ENCODE measurements around the gene ANO4. TPM values are rescaled to one million over a fixed set of nuclear protein-coding genes. Genes with fewer than 3 reads are reported as not detected.

The ANO4 gene
- total RNA-seq, 1 donor from 2014 or later: 0.74 TPM

DNA sequence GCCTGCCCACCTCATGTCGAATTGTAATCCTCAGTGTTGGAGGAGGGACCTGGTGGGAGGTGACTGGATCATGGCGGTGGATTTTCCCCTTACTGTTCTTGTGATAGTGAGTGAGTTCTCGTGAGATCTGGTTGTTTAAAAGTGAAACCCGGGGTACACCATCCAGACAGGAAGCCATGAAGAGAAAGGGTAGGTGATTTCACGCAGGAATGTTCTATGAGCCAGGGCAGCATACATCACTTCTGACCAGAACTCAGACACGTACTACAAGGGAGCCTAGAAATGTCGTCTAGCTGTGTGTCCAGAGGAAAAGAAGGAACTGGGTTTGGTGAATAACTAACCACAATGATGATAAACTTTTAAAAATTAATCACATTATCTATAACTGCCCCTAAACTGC lies 80.6 kb downstream of the ANO4 start:
- no peak for TF ChIP-seq POLR2A (IDR thresholded peaks at IDR 0.05)
- TF ChIP-seq POLR2AphosphoS5 (IDR thresholded peaks at IDR 0.05; ENCODE audit: insufficient read depth in 1 of 2, low read depth in 1 of 2): no peak
- TF ChIP-seq, protein P1, sequence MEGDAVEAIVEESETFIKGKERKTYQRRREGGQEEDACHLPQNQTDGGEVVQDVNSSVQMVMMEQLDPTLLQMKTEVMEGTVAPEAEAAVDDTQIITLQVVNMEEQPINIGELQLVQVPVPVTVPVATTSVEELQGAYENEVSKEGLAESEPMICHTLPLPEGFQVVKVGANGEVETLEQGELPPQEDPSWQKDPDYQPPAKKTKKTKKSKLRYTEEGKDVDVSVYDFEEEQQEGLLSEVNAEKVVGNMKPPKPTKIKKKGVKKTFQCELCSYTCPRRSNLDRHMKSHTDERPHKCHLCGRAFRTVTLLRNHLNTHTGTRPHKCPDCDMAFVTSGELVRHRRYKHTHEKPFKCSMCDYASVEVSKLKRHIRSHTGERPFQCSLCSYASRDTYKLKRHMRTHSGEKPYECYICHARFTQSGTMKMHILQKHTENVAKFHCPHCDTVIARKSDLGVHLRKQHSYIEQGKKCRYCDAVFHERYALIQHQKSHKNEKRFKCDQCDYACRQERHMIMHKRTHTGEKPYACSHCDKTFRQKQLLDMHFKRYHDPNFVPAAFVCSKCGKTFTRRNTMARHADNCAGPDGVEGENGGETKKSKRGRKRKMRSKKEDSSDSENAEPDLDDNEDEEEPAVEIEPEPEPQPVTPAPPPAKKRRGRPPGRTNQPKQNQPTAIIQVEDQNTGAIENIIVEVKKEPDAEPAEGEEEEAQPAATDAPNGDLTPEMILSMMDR (IDR thresholded peaks at IDR 0.05): no peak
- H3K9me3 ChIP-seq: no peaks in the 10 kb centered on the region
- no peak overlapping the region for H3K4me3 ChIP-seq
- DNase-seq (ENCODE audit: extremely low spot score in 2 of 2): no peak
- H3K27ac ChIP-seq: no peak overlapping the region
- H3K4me1 ChIP-seq: no peaks in the 10 kb centered on the region
- H3K27me3 ChIP-seq: no peaks in the 10 kb centered on the region
- H3K36me3 ChIP-seq: no peaks in the 10 kb centered on the region
- intact Hi-C loops (cut with DNase I): no loop called here

DNA sequence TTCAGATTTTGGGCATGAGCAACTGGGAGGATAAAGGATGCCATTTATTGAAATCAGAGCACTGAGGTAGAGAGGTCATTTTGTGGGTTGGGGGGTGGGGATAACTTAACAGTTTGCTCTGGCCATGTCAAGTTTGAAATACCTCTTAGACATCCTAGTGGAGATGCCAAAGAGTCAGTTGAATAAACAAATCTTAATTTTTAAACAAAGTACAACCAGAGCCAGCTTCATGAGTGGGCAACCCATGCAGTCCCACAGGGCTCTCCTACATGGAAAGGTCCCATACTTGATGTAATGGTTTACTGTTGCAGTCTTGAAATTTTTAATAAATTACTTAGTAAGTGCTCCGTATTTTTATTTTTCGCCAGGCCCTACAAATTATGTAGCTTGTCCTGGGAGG lies 81.2 kb downstream of the ANO4 start:
- TF ChIP-seq, protein P1 (IDR thresholded peaks at IDR 0.05): no peak
- TF ChIP-seq POLR2A (IDR thresholded peaks at IDR 0.05): no peak
- TF ChIP-seq POLR2AphosphoS5 (IDR thresholded peaks at IDR 0.05; ENCODE audit: insufficient read depth in 1 of 2, low read depth in 1 of 2): no peak
- intact Hi-C loops (cut with DNase I): no loop called here

DNA sequence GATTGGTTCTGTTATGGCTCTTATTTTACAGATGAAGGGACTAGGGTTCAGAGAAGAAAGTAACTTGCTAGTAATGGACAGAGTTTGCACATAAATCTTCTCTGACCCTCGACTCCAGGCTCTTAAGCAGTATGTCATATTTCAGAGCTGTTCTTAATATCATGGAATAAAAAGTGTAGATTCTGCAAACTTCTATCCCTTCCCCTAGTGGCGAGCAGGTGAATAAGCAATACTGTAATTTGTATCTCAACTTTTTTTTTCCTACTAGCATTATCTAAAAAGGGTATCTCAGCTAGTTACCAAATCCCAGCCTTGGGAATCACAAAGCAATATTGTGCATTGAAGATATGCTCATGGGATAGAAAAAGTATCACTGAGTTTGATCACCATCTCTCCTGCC lies 83.2 kb downstream of the ANO4 start:
- no peak for DNase-seq (ENCODE audit: extremely low spot score in 2 of 2)
- Histone ChIP-seq H3K4me3 (no peak overlapping the region), H3K27ac (no peak overlapping the region), H3K4me1 (no peaks in the 10 kb centered on the region), H3K27me3 (no peaks in the 10 kb centered on the region), H3K9me3 (no peaks in the 10 kb centered on the region), H3K36me3 (no peaks in the 10 kb centered on the region)
- intact Hi-C loops (cut with DNase I): no loop called here
- no peak for TF ChIP-seq POLR2A (IDR thresholded peaks at IDR 0.05)
- TF ChIP-seq, protein P1 (IDR thresholded peaks at IDR 0.05): no peak
- no peak for TF ChIP-seq POLR2AphosphoS5 (IDR thresholded peaks at IDR 0.05; ENCODE audit: insufficient read depth in 1 of 2, low read depth in 1 of 2)

More for the DNA sequence above, 81.2 kb downstream of the ANO4 start:
- H3K9me3 ChIP-seq: no peaks in the 10 kb centered on the region
- H3K36me3 ChIP-seq: no peaks in the 10 kb centered on the region
- H3K4me1 ChIP-seq: no peaks in the 10 kb centered on the region
- no peak overlapping the region for H3K27ac ChIP-seq
- no peak overlapping the region for H3K4me3 ChIP-seq
- H3K27me3 ChIP-seq: no peaks in the 10 kb centered on the region
- DNase-seq (ENCODE audit: extremely low spot score in 2 of 2): no peak

DNA sequence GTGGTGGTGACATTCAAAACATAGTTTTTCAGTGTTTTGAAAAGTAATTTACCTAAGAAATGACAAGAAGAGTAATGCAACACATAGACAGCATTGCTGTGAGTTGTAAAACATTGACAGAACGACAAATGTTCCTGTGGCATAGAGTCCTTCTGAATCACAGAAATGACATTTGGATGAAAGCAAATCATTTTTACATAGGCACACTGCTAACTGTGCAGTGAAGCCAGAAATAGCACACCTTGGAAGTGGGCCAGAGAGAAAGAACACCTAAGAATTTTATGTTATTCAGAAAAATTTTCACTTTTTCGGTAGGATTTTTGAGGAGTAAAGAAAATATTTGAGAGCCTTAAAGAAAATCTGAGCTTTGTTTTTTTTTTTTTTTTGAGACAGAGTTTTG lies 100.6 kb downstream of the ANO4 start:
- H3K4me3 ChIP-seq: no peak overlapping the region
- no peaks in the 10 kb centered on the region for H3K9me3 ChIP-seq
- no peaks in the 10 kb centered on the region for H3K36me3 ChIP-seq
- no peaks in the 10 kb centered on the region for H3K27me3 ChIP-seq
- H3K27ac ChIP-seq: no peak overlapping the region
- TF ChIP-seq POLR2AphosphoS5 (IDR thresholded peaks at IDR 0.05; ENCODE audit: insufficient read depth in 1 of 2, low read depth in 1 of 2) (no peak), POLR2A (IDR thresholded peaks at IDR 0.05) (no peak)
- TF ChIP-seq, protein P1 (IDR thresholded peaks at IDR 0.05): no peak
- no peak for DNase-seq (ENCODE audit: extremely low spot score in 2 of 2)
- no peaks in the 10 kb centered on the region for H3K4me1 ChIP-seq
- intact Hi-C loops (cut with DNase I): no loop called here

DNA sequence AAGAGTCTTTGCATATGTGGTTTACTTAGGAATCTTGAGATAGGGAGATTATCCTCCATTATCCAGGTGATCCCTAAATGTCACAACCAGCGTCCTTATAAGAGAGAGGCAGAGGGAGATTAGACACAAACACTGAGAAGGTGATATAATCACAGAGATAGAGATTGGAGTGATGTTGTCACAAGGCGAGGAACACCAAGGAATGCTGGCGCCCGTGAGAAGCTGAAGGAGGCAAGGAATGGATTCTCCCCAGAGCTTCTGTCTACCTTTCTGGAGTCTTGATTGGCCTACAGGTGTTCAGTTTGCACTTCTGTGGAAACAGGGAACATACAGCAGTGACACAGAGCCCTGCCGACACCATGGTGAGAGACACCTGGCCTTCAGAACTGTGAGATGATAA lies 101.6 kb downstream of the ANO4 start:
- intact Hi-C loops (cut with DNase I): no loop called here
- Histone ChIP-seq H3K4me3 (no peak overlapping the region), H3K4me1 (no peaks in the 10 kb centered on the region), H3K9me3 (no peaks in the 10 kb centered on the region), H3K27ac (no peak overlapping the region), H3K27me3 (no peaks in the 10 kb centered on the region), H3K36me3 (no peaks in the 10 kb centered on the region)
- DNase-seq (ENCODE audit: extremely low spot score in 2 of 2): no peak
- TF ChIP-seq, protein P1 (IDR thresholded peaks at IDR 0.05): no peak
- TF ChIP-seq POLR2AphosphoS5 (IDR thresholded peaks at IDR 0.05; ENCODE audit: insufficient read depth in 1 of 2, low read depth in 1 of 2): no peak
- no peak for TF ChIP-seq POLR2A (IDR thresholded peaks at IDR 0.05)
